ENCODE measurements around the gene MICOS13.
A peak's percentile ranks its signal among the peaks of the same experiment; 100 is the strongest.
"Not testable (repeated sequence)": the region's sequence is repeated elsewhere in the genome, so short reads cannot be mapped to it uniquely, and the experiment has no call there.

Gene MICOS13

GRCh38 chr19:5698635-5699422, 18.5 kb upstream of the MICOS13 start:
- no peak for DNase-seq

GRCh38 chr19:5697890-5698634, 17.7 kb upstream of the MICOS13 start:
- no peak for DNase-seq

GRCh38 chr19:5697022-5697889, 16.9 kb upstream of the MICOS13 start:
- no peak for DNase-seq

GRCh38 chr19:5696196-5697021, 16.1 kb upstream of the MICOS13 start:
- DNase-seq, result no peak

GRCh38 chr19:5695649-5696195, 15.4 kb upstream of the MICOS13 start:
- DNase-seq, result no peak

GRCh38 chr19:5694956-5695648, 14.8 kb upstream of the MICOS13 start:
- no peak for DNase-seq

- DNase-seq, result no peak
Measured at GRCh38 chr19:5694167-5694955, 14.0 kb upstream of the MICOS13 start.

- DNase-seq, result no peak
Measured at GRCh38 chr19:5693195-5694166, 13.2 kb upstream of the MICOS13 start.

- DNase-seq, result no peak
Measured at GRCh38 chr19:5692723-5693194, 12.4 kb upstream of the MICOS13 start.

GRCh38 chr19:5691822-5692722, 11.8 kb upstream of the MICOS13 start:
- no peak for DNase-seq

GRCh38 chr19:5690955-5691821, 10.9 kb upstream of the MICOS13 start:
- no peak for DNase-seq

- peak; percentile 98 for DNase-seq
Measured at GRCh38 chr19:5690125-5690954, 10.0 kb upstream of the MICOS13 start, which contains the start of gene RPL36. TSS of gene RPL36 (plus strand) at chr19:5690295. CDS start at chr19:5690508, 213 bp downstream.

- not testable (repeated sequence) for DNase-seq
Measured at GRCh38 chr19:5688262-5688881, 8.1 kb upstream of the MICOS13 start.

- DNase-seq, result no peak
Measured at GRCh38 chr19:5687360-5688198, 7.3 kb upstream of the MICOS13 start.

All from activated CD4-positive, alpha-beta T cell treated with anti-CD3 and anti-CD28 coated beads for 1 hour (primary cell).